Stomach (tissue), 4 donors: ENCODE measurements around the gene NLRP6.
A peak's percentile ranks its signal among the peaks of the same experiment; 100 is the strongest.

Experiments used
- CTCF ChIP-seq, 7 experiments: fragments of 450-650 bp in 4 of 7; fragments of 200-600 bp in 3 of 7; sonication (generic) in 3 of 7; IDR thresholded peaks; one replicate each; pipeline ENCODE4 v1.5.1; 2016 to 2019; ENCODE audit warnings: antibody characterized with exemption in 7 of 7, control low read depth in 2 of 7, mild to moderate bottlenecking in 1 of 7
- EP300 ChIP-seq: sonication (generic); formaldehyde crosslinking; IDR thresholded peaks from one replicate; pipeline ENCODE4 v1.6.1; 2017; ENCODE audit warnings: antibody characterized with exemption
- POLR2A ChIP-seq, 4 donors: fragments of 450-650 bp; IDR thresholded peaks; one replicate each; pipeline ENCODE4 v1.6.1; 2016; ENCODE audit warnings: antibody characterized with exemption in 4 of 4, control low read depth in 2 of 4, mild to moderate bottlenecking in 1 of 4, moderate library complexity in 1 of 4
- POLR2AphosphoS5 ChIP-seq, 3 donors: sonication (generic); formaldehyde crosslinking; IDR thresholded peaks; one replicate each; pipeline ENCODE4 v1.6.1; 2016; ENCODE audit warnings: antibody characterized with exemption in 3 of 3

DNA sequence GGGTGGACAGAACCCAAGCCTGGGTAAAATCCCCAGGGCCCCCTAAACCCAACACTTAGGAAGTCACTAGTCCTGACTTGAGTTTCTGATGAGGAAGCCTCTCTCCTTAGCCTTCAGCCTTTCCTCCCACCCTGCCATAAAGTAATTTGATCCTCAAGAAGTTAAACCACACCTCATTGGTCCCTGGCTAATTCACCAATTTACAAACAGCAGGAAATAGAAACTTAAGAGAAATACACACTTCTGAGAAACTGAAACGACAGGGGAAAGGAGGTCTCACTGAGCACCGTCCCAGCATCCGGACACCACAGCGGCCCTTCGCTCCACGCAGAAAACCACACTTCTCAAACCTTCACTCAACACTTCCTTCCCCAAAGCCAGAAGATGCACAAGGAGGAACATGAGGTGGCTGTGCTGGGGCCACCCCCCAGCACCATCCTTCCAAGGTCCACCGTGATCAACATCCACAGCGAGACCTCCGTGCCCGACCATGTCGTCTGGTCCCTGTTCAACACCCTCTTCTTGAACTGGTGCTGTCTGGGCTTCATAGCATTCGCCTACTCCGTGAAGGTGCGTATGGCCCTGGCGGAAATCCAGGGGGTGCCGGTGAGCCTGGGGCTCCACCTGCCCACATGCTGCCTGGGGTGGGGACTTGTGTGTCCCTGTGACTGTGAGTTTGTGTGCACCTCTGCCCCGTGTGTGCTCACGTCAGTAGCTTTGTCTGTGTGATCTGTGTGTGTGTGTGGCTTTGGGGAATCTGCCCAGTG lies 35.8 kb downstream of the NLRP6 start, which contains the start of gene IFITM1:
- TF ChIP-seq POLR2A (IDR thresholded peaks at IDR 0.05) (peak in 2 of 4 donors; percentile 11 to 23), CTCF (IDR thresholded peaks at IDR 0.05) (no peak), POLR2AphosphoS5 (IDR thresholded peaks at IDR 0.05) (peak in 2 of 3 donors; percentile 87), EP300 (no peak)
